Amygdala (tissue), 56 donors: Measurements from ENCODE around the gene BRD2.
"Not testable (repeated sequence)": the region's sequence is repeated elsewhere in the genome, so short reads cannot be mapped to it uniquely, and the experiment has no call there.

ENCODE experiments used
- DNase-seq, 56 donors: peaks; one replicate each; lab custom pipeline; 2025; lab: John Stamatoyannopoulos, UW

BRD2 gene

GRCh38 chr6:32968093-32968866, at the start of gene BRD2:
Gene BRD2, plus strand, starts transcription at chr6:32968594. Its CDS starts 4,305 bp downstream, at chr6:32972899.
- peak; percentile 49 to 100 (median 94) for DNase-seq

GRCh38 chr6:32920715-32921114, 47.7 kb upstream of the BRD2 start:
- DNase-seq: no peak

DNA sequence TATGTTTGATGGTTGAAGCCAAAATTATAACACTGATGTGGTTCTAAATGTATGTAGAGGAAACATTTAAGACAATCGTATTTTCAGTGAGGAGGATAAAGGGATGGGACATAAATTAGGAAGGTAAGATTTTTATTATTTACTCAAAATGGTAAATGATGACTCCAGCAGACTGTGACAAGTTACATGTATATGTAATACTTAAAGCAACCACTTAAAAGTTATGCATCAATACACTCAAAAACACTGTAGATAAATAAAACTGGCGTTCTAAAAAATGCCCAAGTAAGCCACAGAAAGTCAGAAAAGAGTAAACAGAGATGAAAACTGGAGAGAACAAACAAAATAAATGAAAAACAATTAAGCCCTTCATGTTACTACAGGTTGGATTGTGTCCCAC, 46.3 kb upstream of the BRD2 start:
- DNase-seq: no peak

DNA sequence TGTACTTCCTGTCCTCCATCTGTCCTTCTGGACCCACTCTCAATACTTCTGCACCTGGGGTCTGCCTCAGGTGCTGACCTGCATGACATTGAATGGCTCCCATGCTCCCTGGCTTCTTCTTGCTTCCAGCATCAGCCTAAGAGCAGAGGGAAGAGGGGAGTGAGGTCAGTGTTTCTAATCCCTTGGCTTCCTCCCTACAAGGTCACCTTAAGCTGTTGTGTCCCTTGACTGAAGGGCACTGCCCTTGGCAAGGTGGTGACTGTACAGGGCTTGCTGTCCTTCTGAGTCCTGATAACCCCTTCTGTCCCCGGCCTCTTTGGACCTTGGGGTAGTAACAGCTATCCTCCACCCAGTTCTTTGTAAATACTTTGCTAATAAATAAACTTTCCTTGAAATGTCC, 37.2 kb upstream of the BRD2 start:
- no peak for DNase-seq

DNA sequence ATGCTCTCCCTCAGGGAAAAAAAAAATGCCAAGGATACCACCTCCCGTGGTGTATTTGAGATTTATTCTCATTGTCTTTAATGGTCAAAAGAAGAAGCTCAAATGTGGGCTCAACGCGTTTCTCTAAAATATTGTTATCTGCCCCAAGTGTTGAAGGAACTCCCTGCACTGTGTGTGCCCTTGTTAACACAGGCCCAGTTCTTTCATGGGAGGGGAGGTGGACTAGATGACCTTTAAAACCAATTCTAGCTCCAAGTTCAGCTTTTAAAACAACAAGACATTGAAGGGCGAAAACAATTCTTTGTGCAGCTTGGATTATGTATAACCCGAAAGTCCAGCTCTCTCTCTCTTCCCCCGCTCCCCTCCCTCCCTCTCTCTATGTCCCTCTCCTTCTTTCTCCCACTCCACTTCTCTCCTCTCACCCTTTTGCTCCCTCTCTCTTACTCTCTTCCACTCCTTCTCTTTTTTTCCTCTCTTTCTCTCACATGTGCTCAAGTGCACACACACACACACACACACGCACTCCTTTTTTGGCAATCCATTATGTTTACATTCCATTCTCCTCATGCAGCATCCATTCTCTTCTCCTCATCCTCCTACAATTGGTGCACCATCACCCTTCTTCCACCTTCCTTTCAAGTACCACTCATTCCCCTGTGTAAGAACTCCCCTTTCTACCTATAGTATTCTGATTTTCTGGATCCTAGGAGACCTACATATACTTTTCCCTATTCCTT, 36.1 kb upstream of the BRD2 start:
- no peak for DNase-seq

DNA sequence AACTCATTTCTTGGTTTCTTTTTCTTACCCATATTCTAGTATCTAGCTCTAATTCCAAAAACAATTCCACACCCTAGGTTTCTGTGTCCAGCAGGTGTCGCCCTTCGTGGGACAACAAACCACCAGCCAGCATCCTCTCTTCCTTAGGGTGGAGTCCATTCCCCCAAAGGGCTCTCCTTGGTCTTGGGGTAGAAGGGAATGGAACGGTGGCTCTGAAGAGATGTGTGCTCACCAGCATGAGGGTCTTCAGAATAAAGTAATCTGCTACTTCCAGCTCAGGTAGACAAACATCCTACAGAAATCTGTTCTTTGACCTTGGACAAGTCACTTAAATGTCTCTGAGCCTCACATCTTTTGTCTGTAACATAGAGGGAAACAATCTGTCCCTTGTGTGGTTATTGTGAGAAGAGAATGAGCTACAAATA, 34.7 kb upstream of the BRD2 start:
- peak in 33 of 56 donors; percentile 3 to 88 (median 38) for DNase-seq

DNA sequence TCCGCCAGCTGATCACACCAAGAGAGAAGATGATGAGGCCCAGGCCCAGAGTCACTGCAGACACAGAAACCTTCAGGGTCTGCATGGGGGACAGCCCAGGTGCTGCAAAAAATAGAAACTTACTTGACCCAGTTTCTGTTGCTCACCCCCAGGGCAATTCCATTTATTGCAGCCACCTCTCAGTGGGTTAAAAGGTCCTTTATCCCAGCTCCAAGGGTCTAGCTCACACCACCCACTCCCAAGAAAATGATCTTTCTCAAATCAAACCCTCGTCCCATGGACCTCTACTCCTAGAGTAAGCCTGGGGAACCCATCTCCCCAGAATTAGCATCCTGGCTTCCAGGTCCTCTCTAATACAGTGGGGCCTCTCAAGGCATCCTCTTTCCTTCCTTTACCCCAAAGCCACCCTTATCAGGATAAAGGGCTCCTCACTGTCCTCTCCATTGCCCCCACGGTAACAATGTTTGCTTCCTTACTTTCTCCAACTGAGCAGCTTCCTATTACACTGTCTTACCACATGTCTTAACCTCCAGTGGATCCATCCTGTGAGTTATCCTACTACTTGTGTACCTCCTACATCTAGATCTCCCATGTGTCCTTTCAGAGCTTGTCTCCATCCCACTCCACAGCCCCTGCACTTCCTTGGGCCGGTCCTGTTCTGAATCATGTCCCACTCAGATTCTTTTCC, 32.7 kb upstream of the BRD2 start:
- no peak for DNase-seq

- peak in 1 of 56 donors; percentile 27 for DNase-seq
Observed at GRCh38 chr6:32936239-32937152, 31.9 kb upstream of the BRD2 start.

DNA sequence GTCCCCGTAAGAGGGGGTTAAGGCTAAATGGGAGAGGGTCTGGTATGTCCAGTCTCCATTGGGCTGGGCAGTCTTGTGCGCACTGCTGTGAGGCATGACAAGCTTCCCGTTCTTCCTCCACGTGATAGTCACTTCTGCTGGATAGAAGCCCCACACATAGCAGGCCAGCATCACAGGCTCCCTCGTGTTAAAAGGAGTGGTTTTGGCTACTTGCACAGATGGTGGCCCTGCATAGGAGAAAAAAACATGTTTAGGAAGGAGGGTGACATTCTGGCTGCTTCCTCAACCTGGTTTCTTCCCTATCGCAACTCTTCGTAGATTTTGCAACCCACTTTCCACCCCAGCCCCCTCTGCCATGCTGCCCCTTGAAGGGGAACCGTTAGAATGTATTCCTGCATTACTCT, 31.2 kb upstream of the BRD2 start:
- peak in 6 of 56 donors; percentile 8 to 43 (median 27) for DNase-seq

- no peak for DNase-seq
Observed at GRCh38 chr6:32938494-32938893, 29.9 kb upstream of the BRD2 start.

- peak in 30 of 56 donors; percentile 10 to 81 (median 35) for DNase-seq
Observed at GRCh38 chr6:32940656-32941213, 27.7 kb upstream of the BRD2 start, which contains the start of gene HLA-DMB. Gene HLA-DMB, minus strand, starts transcription at chr6:32941028. Its CDS starts 221 bp downstream, at chr6:32940807.

DNA sequence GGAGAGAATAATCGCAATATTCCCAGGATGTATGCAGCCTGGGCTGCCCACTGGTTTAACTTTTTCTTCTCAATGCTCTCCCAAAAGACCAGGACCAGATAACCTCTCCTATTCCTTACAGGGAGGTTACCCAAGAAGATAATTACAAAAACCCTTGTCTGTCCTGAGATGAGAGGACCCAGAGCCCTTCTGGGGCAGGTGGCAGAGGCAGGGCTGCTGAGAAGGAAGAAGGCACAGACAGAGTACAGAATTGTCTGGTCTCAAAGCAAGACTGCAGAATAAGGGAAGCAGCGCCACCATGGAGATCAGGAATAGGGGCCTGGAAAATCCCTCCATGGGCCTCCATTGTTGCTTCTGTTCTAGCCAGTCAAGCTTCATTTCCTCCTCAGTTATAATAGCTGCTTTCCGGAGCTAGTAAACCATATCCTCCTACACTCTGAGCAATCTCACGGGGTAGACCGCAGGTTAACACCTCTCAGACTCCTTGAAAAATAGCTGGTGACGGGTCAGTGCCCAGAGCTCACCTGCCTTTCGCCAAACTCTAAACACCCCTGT, 27.1 kb upstream of the BRD2 start:
- DNase-seq: no peak

DNA sequence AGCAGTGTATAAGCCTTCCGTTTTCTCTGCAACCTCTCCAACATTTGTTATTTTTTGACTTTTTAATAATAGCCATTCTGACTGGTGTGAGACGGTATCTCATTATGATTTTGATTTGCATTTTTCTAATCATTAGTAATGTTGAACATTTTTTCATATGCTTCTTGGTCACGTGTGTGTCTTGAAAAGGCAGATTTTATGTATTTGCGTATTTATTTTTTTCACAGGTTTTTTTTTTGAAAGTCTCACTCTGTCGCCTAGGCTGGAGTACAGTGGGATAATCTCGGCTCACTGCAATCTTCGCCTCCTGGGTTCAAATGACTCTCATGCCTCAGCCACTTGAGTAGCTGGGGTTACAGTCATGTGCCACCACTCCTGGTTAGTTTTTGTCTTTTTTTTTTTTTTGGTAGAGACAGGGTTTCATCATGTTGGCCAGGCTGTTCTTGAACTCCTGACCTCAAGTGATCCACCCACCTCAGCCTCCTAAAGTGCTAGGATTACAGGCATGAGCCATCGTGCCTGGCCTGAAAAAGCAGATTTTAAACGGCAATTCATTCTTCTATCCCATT, 25.8 kb upstream of the BRD2 start:
- not testable (repeated sequence) for DNase-seq

DNA sequence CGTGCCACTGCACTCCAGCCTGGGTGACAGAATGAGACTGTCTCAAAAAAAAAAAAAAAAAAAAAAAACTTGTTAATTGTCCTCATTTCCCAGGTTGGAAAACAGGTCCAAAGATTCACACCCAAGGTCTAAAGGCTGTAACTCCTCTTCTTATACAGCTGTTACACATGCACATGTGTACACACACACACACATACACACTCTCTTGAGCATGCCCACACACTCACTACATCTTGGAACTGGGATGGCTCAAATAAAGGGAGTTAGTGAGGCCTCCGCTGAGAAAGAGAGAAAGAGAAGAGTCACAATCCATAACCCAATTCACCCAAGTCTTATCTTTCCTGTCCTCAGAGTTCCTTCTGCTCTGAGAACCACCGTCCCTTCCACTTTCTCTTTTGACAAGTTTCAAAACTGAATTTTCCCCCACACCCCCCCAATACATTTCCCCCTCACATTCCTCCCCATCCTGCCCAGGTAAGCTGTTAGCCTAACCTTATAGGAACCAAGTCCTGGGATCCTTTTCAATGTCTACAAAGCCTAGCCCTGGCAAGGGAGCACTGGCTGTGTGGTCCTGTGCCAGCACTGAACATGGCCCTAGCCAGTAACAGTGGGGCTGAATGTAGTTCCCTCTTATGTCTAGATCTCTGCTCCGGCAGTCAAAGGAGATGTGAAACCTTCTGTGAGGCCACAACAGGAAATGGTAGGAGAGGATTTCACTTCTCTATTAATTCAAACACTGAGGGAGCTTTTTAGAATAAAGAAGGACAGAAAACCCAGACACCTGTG, 24.3 kb upstream of the BRD2 start:
- DNase-seq: peak in 3 of 56 donors; percentile 6 to 33 (median 27)

DNA sequence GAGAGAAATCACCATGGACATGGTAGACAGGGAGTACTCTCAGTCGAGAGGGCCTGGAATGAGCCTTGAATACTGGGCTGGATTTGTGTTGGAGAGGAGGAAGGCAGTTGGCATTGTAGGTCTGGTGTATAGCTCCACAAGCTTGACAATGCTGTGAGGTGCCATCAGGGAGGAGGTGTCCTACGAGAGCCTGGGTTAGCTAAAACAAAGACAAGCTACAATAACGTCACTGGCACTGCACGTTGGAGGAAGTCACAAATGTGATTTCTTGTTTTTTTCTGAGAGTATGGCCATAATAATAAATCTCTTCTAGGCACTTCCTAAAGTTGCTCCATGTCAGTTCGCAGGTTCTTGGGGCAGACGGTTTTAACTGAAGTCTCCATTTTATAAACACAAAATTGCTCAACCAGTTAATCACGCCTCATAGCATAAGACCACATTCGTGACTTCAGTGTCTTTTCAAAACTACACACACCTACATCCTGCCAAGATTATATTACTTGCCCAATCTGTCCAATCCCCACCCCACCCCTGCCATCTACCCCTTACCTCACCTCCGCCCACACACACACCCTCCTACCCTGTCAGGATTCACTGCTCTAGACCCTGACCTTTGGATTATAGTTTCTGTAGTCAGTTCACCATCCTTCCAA, 23.2 kb upstream of the BRD2 start:
- no peak for DNase-seq

DNA sequence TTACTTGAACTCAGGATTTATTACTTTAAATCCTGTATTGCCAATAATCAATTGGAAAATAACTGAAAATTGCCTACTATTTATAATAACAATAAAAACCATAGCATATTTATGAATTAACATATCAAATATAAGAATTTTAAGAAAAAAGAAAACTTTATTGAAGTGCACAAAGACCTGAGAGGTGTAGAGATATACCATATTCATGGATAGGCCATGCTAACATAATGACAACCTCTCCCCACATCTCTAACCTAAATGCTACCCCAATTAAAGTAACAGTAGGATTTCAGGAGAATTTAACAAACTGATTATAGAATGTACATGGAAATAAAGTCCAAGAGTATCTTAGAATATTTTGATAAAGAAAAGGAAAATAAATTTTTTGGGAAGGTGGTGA, 22.4 kb upstream of the BRD2 start:
- DNase-seq: no peak

DNA sequence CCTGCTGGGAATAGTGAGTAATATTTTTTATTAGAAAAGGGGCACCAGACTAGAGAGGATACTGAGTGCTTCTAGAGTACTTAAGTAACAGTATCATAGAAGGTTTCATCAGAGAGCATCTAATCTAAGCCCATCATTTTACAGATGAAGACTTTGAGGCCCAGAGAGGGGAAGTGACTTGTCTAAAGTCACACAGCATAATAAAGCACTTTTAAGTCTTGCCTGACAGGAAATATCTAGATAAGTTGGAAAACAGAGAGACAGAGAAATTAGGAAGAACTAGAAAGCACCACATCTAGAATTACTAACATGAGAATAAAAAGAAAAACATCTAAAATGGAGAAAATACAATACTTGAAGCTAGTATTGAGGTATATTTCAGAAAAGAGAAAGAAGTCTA, 21.5 kb upstream of the BRD2 start:
- no peak for DNase-seq
